HEK293 (cell line): ENCODE data around the gene KCNJ6.

Source experiments
- HOXA7 ChIP-seq: sonication (generic); formaldehyde crosslinking; IDR thresholded peaks from 2 replicates; pipeline ENCODE4 v1.8.1; 2022; ENCODE audit warnings: missing genetic modification reagents, borderline replicate concordance
- KLF10 ChIP-seq: fragments of 450-650 bp; IDR thresholded peaks from 2 replicates; pipeline ENCODE4 v1.5.1; 2018; ENCODE audit warnings: missing biosample characterization, mild to moderate bottlenecking, missing genetic modification characterization
- KLF8 ChIP-seq: fragments of 450-650 bp; formaldehyde crosslinking; IDR thresholded peaks from 2 replicates; pipeline ENCODE4 v1.5.1; 2016; ENCODE audit warnings: missing biosample characterization, missing genetic modification characterization
- PRDM10 ChIP-seq: fragments of 450-650 bp; formaldehyde crosslinking; IDR thresholded peaks from 2 replicates; pipeline ENCODE4 v1.5.1; 2016; ENCODE audit warnings: missing biosample characterization, missing genetic modification characterization
- REST ChIP-seq: fragments of 450-650 bp; formaldehyde crosslinking; IDR thresholded peaks from 2 replicates; pipeline ENCODE4 v1.5.1; 2016; ENCODE audit warnings: missing biosample characterization, missing genetic modification characterization
- YY1 ChIP-seq: fragments of 450-650 bp; formaldehyde crosslinking; IDR thresholded peaks from 2 replicates; pipeline ENCODE4 v1.5.1; 2018; ENCODE audit warnings: missing biosample characterization, missing genetic modification characterization
- ZBTB1 ChIP-seq: fragments of 450-650 bp; formaldehyde crosslinking; IDR thresholded peaks from 2 replicates; pipeline ENCODE4 v1.5.1; 2016; ENCODE audit warnings: missing biosample characterization, missing genetic modification characterization
- ZBTB11 ChIP-seq: fragments of 450-650 bp; formaldehyde crosslinking; conservative IDR thresholded peaks from 2 replicates; pipeline ENCODE4 v1.5.1; 2016; ENCODE audit warnings: low read depth, missing biosample characterization, missing genetic modification characterization
- ZBTB17 ChIP-seq: fragments of 450-650 bp; formaldehyde crosslinking; IDR thresholded peaks from 2 replicates; pipeline ENCODE4 v1.5.1; 2016; ENCODE audit warnings: missing biosample characterization, missing genetic modification characterization
- ZBTB49 ChIP-seq: fragments of 450-650 bp; formaldehyde crosslinking; IDR thresholded peaks from 2 replicates; pipeline ENCODE4 v1.5.1; 2016; ENCODE audit warnings: missing biosample characterization, missing genetic modification characterization, low read depth
- ZEB2 ChIP-seq: fragments of 450-650 bp; formaldehyde crosslinking; IDR thresholded peaks from 2 replicates; pipeline ENCODE4 v1.5.1; 2016; ENCODE audit warnings: missing biosample characterization, missing genetic modification characterization
- ZFHX2 ChIP-seq: fragments of 450-650 bp; formaldehyde crosslinking; conservative IDR thresholded peaks from 2 replicates; pipeline ENCODE4 v1.5.1; 2016; ENCODE audit warnings: missing biosample characterization, missing genetic modification characterization
- ZFP41 ChIP-seq: fragments of 450-650 bp; formaldehyde crosslinking; IDR thresholded peaks from 2 replicates; pipeline ENCODE4 v1.5.1; 2016; ENCODE audit warnings: missing biosample characterization, missing genetic modification characterization, borderline replicate concordance
- ZNF133 ChIP-seq: fragments of 450-650 bp; formaldehyde crosslinking; IDR thresholded peaks from 2 replicates; pipeline ENCODE4 v1.5.1; 2016; ENCODE audit warnings: missing biosample characterization, missing genetic modification characterization
- ZNF214 ChIP-seq: fragments of 450-650 bp; formaldehyde crosslinking; IDR thresholded peaks from 2 replicates; pipeline ENCODE4 v1.5.1; 2017; ENCODE audit warnings: missing biosample characterization, mild to moderate bottlenecking, missing genetic modification characterization, borderline replicate concordance
- ZNF549 ChIP-seq: fragments of 450-650 bp; IDR thresholded peaks from 2 replicates; pipeline ENCODE4 v1.5.1; 2018; ENCODE audit warnings: missing biosample characterization, missing genetic modification characterization, mild to moderate bottlenecking, inconsistent platforms, moderate library complexity
- ZNF585B ChIP-seq: fragments of 450-650 bp; formaldehyde crosslinking; IDR thresholded peaks from 2 replicates; pipeline ENCODE4 v1.5.1; 2016; ENCODE audit warnings: missing biosample characterization, missing genetic modification characterization
- ZNF610 ChIP-seq: fragments of 450-650 bp; formaldehyde crosslinking; IDR thresholded peaks from 2 replicates; pipeline ENCODE4 v1.5.1; 2016; ENCODE audit warnings: missing biosample characterization, missing genetic modification characterization, borderline replicate concordance
- ZNF623 ChIP-seq: fragments of 450-650 bp; formaldehyde crosslinking; IDR thresholded peaks from 2 replicates; pipeline ENCODE4 v1.5.1; 2016; ENCODE audit warnings: missing biosample characterization, missing genetic modification characterization
- ZNF664 ChIP-seq: fragments of 450-650 bp; formaldehyde crosslinking; IDR thresholded peaks from 2 replicates; pipeline ENCODE4 v1.5.1; 2016; ENCODE audit warnings: missing biosample characterization, missing genetic modification characterization
- ZNF768 ChIP-seq: fragments of 450-650 bp; formaldehyde crosslinking; IDR thresholded peaks from 2 replicates; pipeline ENCODE4 v1.5.1; 2018; ENCODE audit warnings: missing biosample characterization, mild to moderate bottlenecking, missing genetic modification characterization
- ZNF792 ChIP-seq: fragments of 450-650 bp; formaldehyde crosslinking; IDR thresholded peaks from 2 replicates; pipeline ENCODE4 v1.5.1; 2016; ENCODE audit warnings: missing biosample characterization, missing genetic modification characterization
- TF ChIP-seq, protein P1 (sequence below): fragments of 450-650 bp; formaldehyde crosslinking; IDR thresholded peaks from 2 replicates; pipeline ENCODE4 v1.5.1; 2017; ENCODE audit warnings: missing biosample characterization, missing genetic modification characterization

The KCNJ6 gene

DNA sequence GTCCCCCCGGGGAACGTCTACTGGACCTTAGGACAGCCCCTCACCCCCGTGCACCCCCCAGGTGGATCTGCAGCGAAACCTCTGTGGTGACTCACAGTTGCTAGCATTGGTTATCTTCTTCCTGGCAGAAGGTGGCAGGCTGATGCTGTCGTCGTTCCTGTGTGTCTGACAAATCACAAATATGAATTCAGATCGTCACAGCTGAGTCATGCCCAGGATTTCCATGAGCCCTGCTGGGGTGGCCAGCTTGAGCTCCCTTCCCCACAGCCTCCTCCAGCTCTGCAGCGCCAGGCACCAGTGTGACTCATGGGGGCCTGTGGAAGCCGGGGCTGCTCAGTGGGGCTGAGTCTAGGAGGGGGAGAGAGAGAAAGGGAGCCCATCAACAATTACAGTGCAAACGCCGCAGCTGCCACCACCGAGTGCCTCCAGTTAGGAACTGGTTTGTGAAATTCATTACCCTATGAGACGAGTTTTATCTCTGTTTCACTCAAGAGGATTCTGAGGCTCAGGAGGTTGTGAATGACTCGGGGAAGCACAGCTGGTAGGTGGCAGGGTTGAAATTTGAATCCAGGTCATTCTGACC, 351.8 kb downstream of the KCNJ6 start (continued):
- TF ChIP-seq, protein P1, sequence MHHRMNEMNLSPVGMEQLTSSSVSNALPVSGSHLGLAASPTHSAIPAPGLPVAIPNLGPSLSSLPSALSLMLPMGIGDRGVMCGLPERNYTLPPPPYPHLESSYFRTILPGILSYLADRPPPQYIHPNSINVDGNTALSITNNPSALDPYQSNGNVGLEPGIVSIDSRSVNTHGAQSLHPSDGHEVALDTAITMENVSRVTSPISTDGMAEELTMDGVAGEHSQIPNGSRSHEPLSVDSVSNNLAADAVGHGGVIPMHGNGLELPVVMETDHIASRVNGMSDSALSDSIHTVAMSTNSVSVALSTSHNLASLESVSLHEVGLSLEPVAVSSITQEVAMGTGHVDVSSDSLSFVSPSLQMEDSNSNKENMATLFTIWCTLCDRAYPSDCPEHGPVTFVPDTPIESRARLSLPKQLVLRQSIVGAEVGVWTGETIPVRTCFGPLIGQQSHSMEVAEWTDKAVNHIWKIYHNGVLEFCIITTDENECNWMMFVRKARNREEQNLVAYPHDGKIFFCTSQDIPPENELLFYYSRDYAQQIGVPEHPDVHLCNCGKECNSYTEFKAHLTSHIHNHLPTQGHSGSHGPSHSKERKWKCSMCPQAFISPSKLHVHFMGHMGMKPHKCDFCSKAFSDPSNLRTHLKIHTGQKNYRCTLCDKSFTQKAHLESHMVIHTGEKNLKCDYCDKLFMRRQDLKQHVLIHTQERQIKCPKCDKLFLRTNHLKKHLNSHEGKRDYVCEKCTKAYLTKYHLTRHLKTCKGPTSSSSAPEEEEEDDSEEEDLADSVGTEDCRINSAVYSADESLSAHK (tag by site-specific recombination) = no peak
- peak; percentile 98 for TF ChIP-seq ZBTB17 (tag by site-specific recombination)
- TF ChIP-seq ZBTB1 = no peak
- TF ChIP-seq ZBTB11 (tag by site-specific recombination) = no peak
- peak; percentile 50 for TF ChIP-seq ZEB2
- no peak for TF ChIP-seq REST (tag by site-specific recombination)
- TF ChIP-seq KLF8 (tag by site-specific recombination) = no peak
- peak; percentile 76 for TF ChIP-seq PRDM10 (tag by site-specific recombination)
- no peak for TF ChIP-seq ZNF792 (tag by site-specific recombination)
- TF ChIP-seq KLF10 (tag by site-specific recombination) = peak; percentile 35; the same call in 1 of the 2 replicates
- no peak for TF ChIP-seq ZNF133
- TF ChIP-seq ZNF768 = no peak
- no peak for TF ChIP-seq ZNF585B (tag by site-specific recombination)
- no peak for TF ChIP-seq HOXA7 (CRISPR knock-in tag)
- TF ChIP-seq ZFP41 (tag by site-specific recombination) = no peak
- TF ChIP-seq ZNF610 = no peak
- TF ChIP-seq ZNF549 (tag by site-specific recombination) = no peak
- no peak; the same call in 1 of the 2 replicates for TF ChIP-seq ZNF623
- no peak for TF ChIP-seq YY1 (tag by site-specific recombination)
- no peak for TF ChIP-seq ZFHX2 (tag by site-specific recombination)
- no peak for TF ChIP-seq ZBTB49 (tag by site-specific recombination)
- TF ChIP-seq ZNF214 (tag by site-specific recombination) = no peak
- no peak for TF ChIP-seq ZNF664 (tag by site-specific recombination)
